Stimulated activated CD4-positive, alpha-beta T cell treated with anti-CD3 and anti-CD28 coated beads, Interleukin-2, amount 100 ng/mL, for 4 hours (primary cell): Measurements from ENCODE around the gene PXDN.

ENCODE experiments used
- DNase-seq: peaks from one replicate; pipeline ENCODE4 v3.0.0-alpha.2; 2020; ENCODE audit warnings: low read depth

The PXDN gene

DNA sequence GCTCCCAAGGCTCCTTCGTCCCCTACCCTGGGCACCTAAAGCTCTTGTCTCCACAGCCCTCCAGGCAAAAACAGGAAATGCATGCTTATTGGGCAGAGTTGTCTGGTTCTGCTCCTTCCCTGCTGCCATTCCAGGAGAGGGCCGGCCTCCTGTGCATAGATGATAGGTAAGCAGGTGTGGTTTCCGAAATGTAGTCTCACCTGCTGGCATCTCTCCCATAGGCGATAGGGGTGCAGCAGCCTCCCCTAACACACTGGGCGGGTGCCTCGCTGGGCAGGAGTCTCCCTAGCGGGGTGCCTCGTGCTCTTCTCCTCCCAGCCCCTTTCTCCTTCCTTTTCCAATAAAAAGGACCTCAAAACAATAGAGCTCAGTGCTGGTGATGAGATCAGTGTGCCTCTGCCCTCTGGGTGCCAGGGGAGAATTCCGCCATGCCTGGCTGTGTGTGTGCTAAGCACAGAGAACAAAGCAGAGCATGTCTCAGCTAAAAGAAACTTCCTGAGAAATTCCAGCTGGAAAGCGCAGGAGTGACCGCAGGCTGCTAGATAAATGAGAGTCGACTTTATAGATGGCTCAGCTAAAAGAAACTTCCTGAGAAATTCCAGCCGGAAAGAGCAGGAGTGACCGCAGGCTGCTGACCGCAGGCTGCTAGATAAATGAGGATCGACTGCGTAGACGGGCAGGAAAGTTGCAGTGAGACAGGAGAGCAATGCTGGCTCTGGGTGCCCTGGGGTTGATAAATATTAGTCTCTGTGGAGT, 11.3 kb upstream of the PXDN start:
- DNase-seq: no peak

GRCh38 chr2:1754461-1755170, 10.3 kb upstream of the PXDN start:
- no peak for DNase-seq

DNA sequence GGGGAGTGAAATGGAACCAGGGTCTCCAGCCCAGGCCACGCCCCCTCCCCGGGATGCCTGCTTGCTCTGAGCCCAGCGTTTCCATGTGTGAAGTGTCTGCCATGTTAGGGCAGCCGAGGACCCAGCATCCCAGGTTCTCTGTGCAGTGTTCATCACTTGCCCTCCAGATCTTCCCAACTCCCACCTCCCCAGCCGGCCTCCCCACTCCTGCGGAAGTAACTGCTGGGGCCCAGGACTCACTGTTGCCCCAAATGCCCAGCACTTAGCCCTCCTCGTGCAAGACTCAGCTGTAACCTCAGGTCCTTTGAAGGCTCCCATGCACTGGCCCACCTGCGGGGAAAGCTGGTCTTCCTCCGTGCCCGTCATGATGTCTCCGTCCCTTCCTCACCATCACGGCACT, 9.7 kb upstream of the PXDN start:
- no peak for DNase-seq

- DNase-seq: no peak
Observed at GRCh38 chr2:1752751-1753150, 8.4 kb upstream of the PXDN start.

- DNase-seq: no peak
Observed at GRCh38 chr2:1751767-1752725, 7.7 kb upstream of the PXDN start.

DNA sequence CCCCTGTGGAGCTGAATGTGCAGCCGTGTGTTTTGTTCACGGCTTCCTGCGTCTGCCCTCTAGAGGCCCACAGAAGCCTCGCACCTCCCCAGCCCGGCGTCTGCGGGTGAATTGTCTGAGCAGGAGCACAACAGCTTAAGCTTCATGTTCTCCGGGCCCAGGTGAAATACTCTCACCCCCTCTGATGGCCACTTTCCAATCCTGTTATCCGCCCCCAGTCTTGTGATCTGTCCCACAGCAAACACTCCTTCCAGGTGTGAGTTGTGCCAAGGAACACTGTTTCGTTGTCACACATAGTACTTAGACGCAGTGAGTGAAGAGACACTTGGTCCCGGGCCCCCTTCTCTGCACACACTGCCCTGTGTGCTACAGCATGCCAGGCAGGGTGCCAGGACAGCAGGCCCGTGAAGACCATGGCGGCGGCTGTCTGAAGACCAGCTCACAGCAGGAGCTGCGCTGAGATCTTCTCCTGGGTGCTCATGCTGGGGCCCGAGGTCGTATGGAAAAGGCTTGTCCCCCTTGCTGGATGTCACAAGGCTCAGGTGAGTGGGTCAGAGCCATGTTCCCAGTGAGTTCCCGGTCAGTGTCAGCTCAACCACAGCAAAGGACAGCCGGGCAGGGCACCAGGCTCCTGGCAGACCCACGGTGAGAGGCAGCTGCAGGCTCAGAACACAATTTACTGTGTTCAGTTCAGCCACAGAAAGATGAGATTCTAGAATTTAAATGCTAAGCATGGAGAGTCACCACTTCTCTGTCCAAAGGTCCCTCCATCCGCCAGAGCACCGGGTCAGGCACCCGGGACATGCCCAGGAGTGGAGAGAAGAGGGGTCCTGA, 6.8 kb upstream of the PXDN start:
- DNase-seq: peak; percentile 11

GRCh38 chr2:1750270-1750932, 6.1 kb upstream of the PXDN start:
- no peak for DNase-seq

GRCh38 chr2:1749489-1750119, 5.3 kb upstream of the PXDN start:
- no peak for DNase-seq

- no peak for DNase-seq
Observed at GRCh38 chr2:1748741-1749488, 4.6 kb upstream of the PXDN start.

- DNase-seq: no peak
Observed at GRCh38 chr2:1748176-1748740, 3.9 kb upstream of the PXDN start.

DNA sequence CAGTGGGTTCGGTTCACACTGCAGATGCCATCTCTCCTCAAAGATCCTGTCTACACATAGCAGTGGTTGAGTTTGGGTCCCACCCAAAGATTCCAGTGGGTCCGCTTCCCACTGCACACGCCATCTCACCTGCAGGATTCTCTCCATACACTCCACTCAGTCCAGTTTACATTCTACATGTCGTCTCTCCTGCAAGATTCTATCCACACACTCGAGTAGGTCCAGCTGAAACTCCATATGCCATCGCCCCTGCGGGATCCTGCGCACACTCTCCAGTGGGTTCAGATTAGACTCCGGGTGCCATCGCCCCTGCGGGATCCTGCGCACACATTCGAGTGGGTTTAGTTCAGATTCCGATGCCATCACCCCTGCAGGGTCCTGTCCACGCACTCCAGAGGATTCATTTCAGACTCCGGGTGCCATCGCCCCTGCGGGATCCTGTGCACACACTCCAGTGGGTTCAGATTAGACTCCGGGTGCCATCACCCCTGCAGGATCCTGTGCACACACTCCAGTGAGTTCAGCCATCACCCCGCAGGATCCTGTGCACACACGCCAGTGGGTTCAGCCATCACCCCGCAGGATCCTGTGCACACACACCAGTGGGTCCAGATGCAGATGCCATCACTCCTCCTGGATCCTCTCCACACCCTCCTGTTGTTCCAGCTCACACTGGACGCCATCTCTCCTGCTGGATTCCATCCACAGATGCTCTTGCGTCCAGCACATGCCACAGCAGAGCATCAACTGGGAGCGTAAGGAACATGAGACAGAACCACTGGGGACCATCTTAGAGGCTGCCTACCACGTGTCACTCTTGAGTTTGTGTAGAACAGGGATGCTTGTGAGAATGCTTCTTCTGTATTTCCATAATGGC, 3.0 kb upstream of the PXDN start:
- no peak for DNase-seq

GRCh38 chr2:1746174-1747064, 2.1 kb upstream of the PXDN start:
- DNase-seq: no peak

DNA sequence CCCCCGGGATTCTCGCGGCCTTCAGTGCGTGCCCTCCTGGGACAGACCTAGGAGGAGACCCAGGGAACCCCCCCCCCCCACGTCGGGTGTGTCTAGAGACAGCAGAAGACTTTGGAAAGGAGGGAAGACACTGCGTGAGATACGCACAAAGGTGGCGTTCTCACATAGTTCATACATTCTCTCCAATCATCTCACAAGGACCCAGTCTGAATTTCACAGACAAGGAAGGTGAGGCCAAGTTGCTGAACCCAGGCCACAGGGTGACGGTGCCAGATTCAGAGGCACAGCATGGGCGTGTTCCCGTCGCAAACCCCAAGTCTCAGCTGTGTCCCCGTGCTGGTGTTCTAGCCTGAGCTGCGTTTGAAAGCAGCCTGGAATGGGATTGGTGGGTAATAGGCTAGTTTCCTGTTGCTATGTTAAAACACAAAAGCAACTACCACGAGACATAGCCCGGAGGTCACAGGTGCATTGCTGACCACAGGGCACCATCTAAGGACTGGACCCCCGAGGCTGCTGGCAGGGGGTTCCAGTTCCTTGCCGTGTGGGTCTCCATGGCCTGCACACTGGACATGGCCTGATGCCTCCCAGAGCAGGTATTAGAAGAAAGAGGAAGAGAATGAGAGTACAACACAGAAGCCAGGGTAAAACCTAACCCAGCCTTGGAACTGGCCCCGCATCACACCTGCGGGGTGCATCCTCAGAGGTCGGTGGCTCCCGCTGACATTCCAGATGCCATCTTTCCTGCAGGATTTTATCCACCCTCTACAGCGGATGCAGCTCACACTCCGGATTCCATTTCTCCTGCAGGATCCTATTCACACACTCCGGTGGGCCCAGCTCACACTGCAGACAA, 1.1 kb upstream of the PXDN start:
- DNase-seq: no peak

- DNase-seq: no peak
Observed at GRCh38 chr2:1744151-1744445, 217 bp downstream of the PXDN start.

- DNase-seq: no peak
Observed at GRCh38 chr2:1743396-1744150, 742 bp downstream of the PXDN start.
